Activated T-cell treated with anti-CD3 and anti-CD28 coated beads, Interleukin-2, amount 50 U/mL, for 4 hours (primary cell): ENCODE measurements around the gene MIA. TPM values are rescaled to one million over a fixed set of nuclear protein-coding genes. Genes with fewer than 3 reads are reported as not detected.
A peak's percentile ranks its signal among the peaks of the same experiment; 100 is the strongest.

Source experiments
- ATAC-seq, 2 donors: fragments of 200-7000 bp; cut with Tn5 transposase; one replicate each; pipeline ENCODE4 v1.10.0; 2021
- DNase-seq: peaks from one replicate; pipeline ENCODE4 v3.0.0-alpha.2; 2020
- H3K27me3 Mint-ChIP-seq: one replicate; pipeline ENCODE4 v1.8.0; 2021; ENCODE audit warnings: low read depth, mixed read lengths
- H3K36me3 Mint-ChIP-seq: one replicate; pipeline ENCODE4 v1.8.0; 2022; ENCODE audit warnings: mixed read lengths; ENCODE audit not compliant: insufficient read depth
- H3K4me1 Mint-ChIP-seq: one replicate; pipeline ENCODE4 v1.8.0; 2021; ENCODE audit warnings: low read depth, mixed read lengths
- H3K4me3 Mint-ChIP-seq: one replicate; pipeline ENCODE4 v1.8.0; 2021; ENCODE audit warnings: mild to moderate bottlenecking, moderate library complexity, mixed read lengths
- H3K9me3 Mint-ChIP-seq: one replicate; pipeline ENCODE4 v1.8.0; 2021; ENCODE audit warnings: mixed read lengths
- total RNA-seq, 3 donors: library from RNA; stranded (reverse); gene quantifications; one replicate each; pipeline ENCODE4 v1.2.1, GENCODE V29; 2021

The MIA gene
- total RNA-seq, 3 donors from 2014 or later, result 0.87 TPM; not detected in 2

DNA sequence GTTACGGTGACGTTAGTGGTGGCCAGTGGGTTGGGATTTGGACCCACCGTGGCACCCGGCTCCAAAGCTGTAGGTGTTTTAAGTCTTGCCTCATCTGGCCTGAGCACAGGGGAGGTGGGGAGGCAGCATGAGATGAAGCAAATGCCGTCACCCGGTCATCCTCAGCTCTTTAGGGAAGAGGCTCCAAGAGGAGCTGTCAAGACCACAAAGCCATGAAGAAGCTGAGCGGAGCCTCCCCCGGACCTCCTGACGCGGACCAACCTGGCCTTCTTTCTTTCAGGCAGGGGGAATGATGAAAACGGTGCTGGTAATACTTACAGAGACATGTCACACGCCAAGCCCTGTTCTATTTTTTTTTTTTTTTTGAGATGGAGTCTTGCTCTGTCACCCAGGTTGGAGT, 32.4 kb upstream of the MIA start:
- Mint-ChIP-seq H3K27me3 (no peaks in the 10 kb centered on the region), H3K36me3 (peaks cover 3% of the 10 kb centered on the region), H3K4me3 (no peak overlapping the region), H3K9me3 (no peaks in the 10 kb centered on the region), H3K4me1 (no peaks in the 10 kb centered on the region)
- DNase-seq, result no peak
- ATAC-seq, result no peak

DNA sequence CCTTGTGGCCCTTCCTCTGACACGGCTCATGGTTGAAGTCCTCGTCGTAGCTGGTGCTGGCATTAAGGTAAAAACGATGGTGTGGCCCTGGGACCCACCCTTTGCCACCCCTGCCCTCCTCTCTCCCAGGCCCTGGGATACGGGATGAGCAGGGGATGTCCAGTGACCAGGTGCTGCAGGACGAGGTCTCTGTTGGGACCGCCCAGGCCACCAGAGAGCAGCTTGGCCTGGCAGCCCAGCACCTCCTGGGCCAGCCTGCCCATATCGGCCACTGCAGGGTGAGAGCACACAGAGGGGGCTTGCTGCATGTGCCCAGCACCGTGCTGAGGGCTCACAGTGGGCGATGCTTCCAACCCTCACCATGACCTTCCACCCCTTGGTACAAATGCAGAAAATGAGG, 31.4 kb upstream of the MIA start:
- Mint-ChIP-seq H3K4me1 (no peaks in the 10 kb centered on the region), H3K9me3 (no peaks in the 10 kb centered on the region), H3K36me3 (peaks cover under 1% of the 10 kb centered on the region), H3K27me3 (no peaks in the 10 kb centered on the region), H3K4me3 (no peak overlapping the region)
- DNase-seq, result no peak
- no peak for ATAC-seq

DNA sequence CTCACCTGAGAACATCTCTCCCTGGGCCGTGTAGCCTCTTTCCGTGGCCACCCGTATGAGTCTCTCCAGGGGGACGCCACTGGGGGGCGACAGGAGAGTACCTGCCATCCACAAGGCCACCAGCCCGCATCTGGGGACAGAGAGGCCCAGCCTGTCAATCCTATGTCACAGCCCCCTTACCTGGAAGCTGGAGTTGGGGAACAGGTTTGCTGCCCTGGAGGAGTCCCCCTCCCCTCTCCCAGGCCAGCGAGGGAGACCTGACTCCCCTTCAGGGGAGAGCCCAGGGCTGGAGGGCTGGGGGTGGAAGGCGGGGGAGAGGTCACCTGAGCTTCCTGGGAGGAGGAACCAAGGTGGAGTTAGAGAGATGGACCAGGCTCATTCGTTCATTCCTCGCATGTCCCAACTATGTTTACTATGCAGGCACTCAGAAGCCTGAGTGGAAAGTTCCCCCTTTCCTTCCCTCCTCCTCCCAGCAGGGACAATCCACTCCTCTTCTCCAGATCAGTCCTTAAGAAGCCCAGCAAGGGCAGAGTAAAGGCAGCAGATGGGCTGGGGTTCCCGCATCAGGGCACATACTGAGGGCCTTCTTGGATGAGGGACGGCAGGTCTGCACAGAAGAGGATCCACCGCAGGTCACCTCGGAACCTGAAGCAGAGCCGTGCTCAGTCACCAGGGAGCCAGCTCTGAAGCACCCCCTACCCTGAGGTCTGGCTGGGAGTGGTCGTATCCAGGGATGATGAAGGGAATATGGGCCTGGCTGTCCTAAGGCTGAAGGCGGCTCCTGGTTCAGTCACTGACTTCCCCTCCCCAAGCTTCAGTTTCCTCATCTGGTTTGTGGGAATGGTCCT, 30.5 kb upstream of the MIA start:
- Mint-ChIP-seq H3K27me3 (no peaks in the 10 kb centered on the region), H3K4me1 (peaks cover 8% of the 10 kb centered on the region), H3K4me3 (no peak overlapping the region), H3K36me3 (no peaks in the 10 kb centered on the region), H3K9me3 (no peaks in the 10 kb centered on the region)
- DNase-seq (no peak), ATAC-seq (peak in 1 of 2 donors; percentile 41)

DNA sequence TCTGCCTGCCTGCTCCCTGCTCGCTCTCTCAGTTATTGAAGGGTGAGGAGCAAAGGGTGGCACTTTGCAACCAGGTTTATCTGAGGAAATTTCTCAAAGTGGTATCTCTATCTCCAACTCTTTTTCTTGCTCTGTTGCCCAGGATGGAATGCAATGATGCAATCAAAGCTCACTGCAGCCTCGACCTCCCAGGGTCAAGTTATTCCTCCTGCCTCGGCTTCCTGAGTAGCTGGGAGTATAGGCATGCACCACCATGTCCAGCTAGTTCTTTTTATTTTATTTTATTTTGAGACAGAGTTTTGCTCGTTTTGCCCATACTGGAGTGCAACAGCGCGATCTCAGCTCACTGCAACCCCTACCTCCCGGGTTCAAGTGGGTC, 29.9 kb upstream of the MIA start:
- no peaks in the 10 kb centered on the region for H3K36me3 Mint-ChIP-seq
- ATAC-seq (no peak), DNase-seq (no peak)
- no peaks in the 10 kb centered on the region for H3K27me3 Mint-ChIP-seq
- no peak overlapping the region for H3K4me3 Mint-ChIP-seq
- H3K4me1 Mint-ChIP-seq, result peaks cover 13% of the 10 kb centered on the region
- no peaks in the 10 kb centered on the region for H3K9me3 Mint-ChIP-seq

DNA sequence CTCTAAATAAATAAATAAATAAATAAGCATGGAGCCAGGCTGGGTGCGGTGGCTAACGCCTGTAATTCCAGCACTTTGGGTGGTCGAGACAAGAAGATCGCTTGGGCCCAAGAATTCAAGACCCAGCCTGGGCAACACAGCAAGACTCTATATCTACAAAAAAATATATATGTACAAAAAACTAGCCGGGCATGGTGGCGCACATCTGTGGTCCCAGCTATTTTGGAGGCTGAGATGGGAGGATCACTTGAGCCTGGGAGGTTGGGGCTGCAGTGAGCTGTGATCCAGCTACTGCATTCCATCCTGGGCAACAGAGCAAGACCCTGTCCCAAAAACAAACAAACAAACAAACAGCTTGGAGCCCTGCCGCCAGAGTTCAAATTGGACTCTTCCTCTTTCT, 27.8 kb upstream of the MIA start:
- no peak for DNase-seq
- Mint-ChIP-seq H3K4me3 (no peak overlapping the region), H3K9me3 (no peaks in the 10 kb centered on the region), H3K36me3 (peaks cover 10% of the 10 kb centered on the region), H3K27me3 (no peaks in the 10 kb centered on the region), H3K4me1 (peaks cover 14% of the 10 kb centered on the region)
- no peak for ATAC-seq

DNA sequence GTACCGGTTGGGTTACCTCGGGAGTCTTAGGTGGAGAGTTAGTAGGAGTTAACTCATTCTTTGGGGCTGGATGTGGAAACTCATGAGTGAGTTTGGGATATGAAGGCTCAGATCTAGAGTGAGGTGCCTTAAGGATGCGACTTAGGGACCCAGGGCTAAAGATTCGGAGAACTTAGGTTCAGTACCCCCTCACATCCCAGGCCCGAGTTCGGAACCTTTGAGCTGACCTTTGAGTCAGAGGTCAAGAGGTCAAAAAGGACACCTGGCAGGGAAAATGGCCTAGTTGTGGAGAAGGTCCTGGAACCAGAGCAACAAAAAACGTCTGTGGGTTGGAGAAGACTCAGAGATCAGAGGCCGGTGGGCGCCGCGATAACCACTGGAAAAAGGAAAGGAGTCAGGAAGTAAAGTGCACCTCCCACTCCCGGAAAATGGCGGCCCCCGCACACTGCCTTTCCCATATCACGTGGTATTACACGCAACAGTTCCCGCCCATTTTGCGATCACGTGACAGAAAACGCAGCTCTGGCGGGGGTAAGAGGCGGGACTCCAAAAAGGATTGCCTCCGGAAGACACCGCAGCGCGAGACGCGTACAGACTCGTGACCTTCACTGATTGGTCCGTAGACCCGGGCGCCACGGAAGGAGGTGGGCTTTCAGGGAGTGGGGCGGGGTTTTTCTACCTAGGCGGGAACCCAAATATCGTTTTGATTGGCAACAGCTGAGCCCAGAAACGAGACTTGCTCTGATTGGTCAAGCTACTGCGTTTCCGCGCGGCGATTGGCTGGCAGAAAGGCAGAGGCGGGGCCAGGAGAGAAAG, 25.1 kb upstream of the MIA start, which contains the start of gene ACTMAP:
ACTMAP (minus strand) TSS at position 420 of the 816 bp plus-strand sequence. CDS start 674 bp downstream, outside the sequence.
- no peaks in the 10 kb centered on the region for H3K27me3 Mint-ChIP-seq
- peak within 1 kb of the TSS; percentile 99 for H3K4me3 Mint-ChIP-seq

DNA sequence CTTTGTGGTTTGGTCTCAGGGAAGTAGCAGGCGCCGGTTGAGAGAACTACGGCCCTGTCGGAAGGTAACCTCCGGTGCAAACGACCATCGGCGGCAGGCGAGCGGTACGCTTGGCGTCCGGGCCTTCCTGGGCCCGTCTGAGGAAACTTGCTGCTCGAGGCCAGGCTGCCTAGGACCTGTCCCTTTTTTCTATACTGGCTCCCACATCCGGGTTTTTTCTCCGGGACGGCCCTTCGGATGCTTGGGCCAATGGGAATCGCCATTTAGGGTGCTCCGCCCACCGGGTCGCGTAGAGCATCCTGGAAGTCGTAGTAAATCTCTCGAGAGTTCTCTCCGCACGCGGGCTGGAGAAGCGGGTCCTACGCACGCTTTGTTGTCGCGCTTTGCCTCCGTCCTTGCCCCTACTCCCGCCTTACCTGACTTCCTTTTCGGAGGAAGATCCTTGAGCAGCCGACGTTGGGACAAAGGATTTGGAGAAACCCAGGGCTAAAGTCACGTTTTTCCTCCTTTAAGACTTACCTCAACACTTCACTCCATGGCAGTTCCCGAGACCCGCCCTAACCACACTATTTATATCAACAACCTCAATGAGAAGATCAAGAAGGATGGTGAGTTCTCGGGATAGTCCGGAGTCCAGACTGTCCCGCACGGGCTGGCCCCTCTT, 24.3 kb upstream of the MIA start, which contains the start of gene SNRPA:
SNRPA (plus strand) TSS at position 330 of the 664 bp plus-strand sequence; CDS start at position 536, 206 bp downstream.
- peaks cover 26% of the 10 kb centered on the region for H3K36me3 Mint-ChIP-seq
- no peaks in the 10 kb centered on the region for H3K27me3 Mint-ChIP-seq
- peak; percentile 94 for DNase-seq
- peaks cover 38% of the 10 kb centered on the region for H3K4me1 Mint-ChIP-seq
- peak; percentile 75 for ATAC-seq
- H3K4me3 Mint-ChIP-seq, result peak within 1 kb of the TSS; percentile 99
- no peaks in the 10 kb centered on the region for H3K9me3 Mint-ChIP-seq

More for the DNA sequence above, 25.1 kb upstream of the MIA start, which contains the start of gene ACTMAP:
- peaks cover 21% of the 10 kb centered on the region for H3K36me3 Mint-ChIP-seq
- DNase-seq (peak; percentile 99), ATAC-seq (peak; percentile 87 to 88)
- no peaks in the 10 kb centered on the region for H3K9me3 Mint-ChIP-seq
- peaks cover 31% of the 10 kb centered on the region for H3K4me1 Mint-ChIP-seq

DNA sequence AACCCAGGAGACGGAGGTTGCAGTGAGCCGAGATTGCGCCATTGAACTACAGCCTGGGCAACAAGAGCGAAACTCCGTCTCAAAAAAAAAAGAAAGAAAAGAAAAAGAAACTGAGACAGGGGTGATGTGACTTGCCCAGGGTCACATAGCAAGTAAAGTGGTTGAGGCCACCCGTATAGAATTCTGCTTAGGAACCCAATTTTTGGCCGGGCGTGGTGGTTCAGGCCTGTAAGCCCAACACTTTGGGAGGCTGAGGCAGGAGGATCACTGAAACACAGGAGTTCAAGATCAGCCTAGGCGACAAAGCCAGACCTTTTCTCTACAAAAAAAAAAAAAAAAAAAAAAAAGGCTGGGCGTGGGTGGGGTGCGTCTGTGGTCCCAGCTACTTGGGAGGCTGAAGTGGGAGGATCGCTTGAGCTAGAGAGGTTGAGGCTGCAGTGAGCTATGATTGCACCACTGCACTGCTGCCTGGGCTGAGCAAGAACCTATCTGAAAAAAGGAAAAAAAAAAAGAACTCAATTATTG, 23.0 kb upstream of the MIA start:
- Mint-ChIP-seq H3K36me3 (peaks cover 34% of the 10 kb centered on the region), H3K4me1 (peaks cover 49% of the 10 kb centered on the region), H3K9me3 (no peaks in the 10 kb centered on the region), H3K4me3 (peak overlapping the region; percentile 99), H3K27me3 (no peaks in the 10 kb centered on the region)
- DNase-seq (no peak), ATAC-seq (no peak)

DNA sequence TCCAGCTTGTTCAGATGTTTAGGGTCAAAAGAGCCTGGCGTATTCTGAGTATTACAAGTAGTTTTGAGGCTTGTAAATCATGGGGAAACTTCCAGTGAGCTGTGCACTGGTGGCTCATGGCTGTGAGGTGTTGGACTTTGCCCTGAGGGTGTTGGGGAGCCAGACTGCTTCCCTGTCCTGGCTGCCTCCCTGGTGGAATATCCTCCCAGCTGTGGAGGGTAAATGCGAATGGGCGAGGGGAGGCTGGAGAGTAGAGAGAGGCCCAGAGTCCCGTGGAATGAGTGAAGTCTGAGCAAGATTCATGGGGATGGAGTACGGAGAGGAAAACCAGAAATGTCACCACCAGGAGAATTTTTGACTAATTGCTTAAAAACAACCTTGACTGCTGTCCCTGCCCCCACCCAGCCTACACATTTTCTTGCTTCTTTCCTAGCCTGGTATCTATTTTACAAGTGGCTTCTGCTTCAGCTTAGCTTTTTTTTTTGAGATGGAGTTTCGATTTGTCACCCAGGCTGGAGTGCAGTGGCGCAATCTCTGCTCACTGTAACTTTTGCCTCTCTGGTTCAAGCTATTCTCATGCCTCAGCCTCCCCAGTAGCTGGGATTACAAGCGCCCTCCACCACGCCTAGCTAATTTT, 20.6 kb upstream of the MIA start:
- ATAC-seq (peak; percentile 1), DNase-seq (peak; percentile 32)
- peak overlapping the region; percentile 80 for H3K4me3 Mint-ChIP-seq
- peaks cover 45% of the 10 kb centered on the region for H3K36me3 Mint-ChIP-seq
- no peaks in the 10 kb centered on the region for H3K9me3 Mint-ChIP-seq
- peaks cover 48% of the 10 kb centered on the region for H3K4me1 Mint-ChIP-seq
- H3K27me3 Mint-ChIP-seq, result no peaks in the 10 kb centered on the region

DNA sequence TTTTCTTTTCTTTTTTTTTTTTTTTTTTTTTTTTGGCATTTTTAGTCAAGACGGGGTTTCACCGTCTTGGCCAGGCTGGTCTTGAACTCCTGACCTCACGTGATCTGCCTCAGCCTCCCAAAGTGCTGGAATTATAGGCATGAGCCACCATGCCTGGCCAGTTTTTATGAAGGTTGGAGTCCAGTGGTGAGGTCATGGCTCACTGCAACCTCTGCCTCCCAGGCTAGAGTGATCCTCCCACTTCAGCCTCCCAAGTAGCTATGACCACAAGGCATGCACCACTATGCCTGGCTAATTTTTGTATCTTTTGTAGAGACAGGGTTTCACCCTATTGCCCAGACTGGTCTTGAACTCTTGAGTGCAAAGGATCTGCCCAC, 20.1 kb upstream of the MIA start:
- no peaks in the 10 kb centered on the region for H3K9me3 Mint-ChIP-seq
- H3K4me1 Mint-ChIP-seq, result peaks cover 42% of the 10 kb centered on the region
- peaks cover 49% of the 10 kb centered on the region for H3K36me3 Mint-ChIP-seq

DNA sequence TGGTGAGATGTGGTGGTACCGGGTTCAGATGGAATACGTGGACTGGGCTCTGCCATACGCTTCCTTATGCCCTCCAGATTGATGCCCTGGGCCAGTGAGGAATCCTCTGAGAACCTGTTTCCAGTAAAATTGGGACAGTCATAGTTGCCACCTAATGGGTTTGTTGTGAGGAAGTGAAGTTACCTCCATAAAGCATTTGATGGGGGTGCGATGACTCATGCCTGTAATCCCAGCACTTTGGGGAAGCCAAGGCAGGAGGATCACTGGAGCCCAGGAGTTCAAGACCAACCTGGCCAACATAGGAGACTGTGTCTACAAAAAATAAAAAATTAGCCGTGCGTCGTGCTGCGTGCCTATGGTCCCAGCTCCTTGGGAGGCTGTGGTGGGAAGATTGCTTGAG, 19.5 kb upstream of the MIA start:
- ATAC-seq (no peak), DNase-seq (no peak)
- peaks cover 46% of the 10 kb centered on the region for H3K4me1 Mint-ChIP-seq
- no peaks in the 10 kb centered on the region for H3K27me3 Mint-ChIP-seq
- no peaks in the 10 kb centered on the region for H3K9me3 Mint-ChIP-seq
- H3K4me3 Mint-ChIP-seq, result peak overlapping the region; percentile 66
- H3K36me3 Mint-ChIP-seq, result peaks cover 55% of the 10 kb centered on the region

More for the DNA sequence above, 20.1 kb upstream of the MIA start:
- Mint-ChIP-seq H3K4me3 (peak overlapping the region; percentile 66), H3K27me3 (no peaks in the 10 kb centered on the region)
- ATAC-seq (no peak), DNase-seq (no peak)

DNA sequence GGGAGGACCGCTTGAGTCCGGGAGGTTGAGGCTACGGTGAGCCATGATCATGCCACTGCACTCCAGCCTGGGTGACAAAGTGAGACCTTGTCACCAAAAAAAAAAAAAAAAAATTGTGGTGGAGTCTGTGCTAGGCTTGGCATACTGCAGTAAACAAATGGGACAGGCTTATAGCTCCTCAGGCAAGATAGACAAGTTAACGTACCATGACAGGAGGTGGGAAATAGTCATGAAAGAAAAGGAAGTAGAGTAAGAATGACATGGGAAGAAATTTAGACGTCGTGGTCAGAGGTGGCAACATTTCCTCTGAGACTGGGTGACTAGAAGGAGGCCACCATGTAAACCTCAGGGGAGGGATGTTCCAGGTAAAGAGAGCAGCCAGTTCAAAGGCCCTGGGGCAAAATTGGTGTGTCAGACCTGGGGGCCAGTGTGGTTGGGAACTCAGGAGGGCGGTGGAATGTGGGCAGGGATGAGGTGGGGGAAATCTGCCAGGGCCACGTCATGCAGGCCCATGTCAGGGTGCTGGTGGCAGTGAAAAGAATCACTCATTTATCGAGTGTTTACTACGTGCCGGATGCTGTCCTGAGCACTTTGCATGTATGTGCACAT, 18.7 kb upstream of the MIA start:
- ATAC-seq, result peak; percentile 36 to 49
- DNase-seq, result no peak
- Mint-ChIP-seq H3K27me3 (no peaks in the 10 kb centered on the region), H3K4me3 (peak overlapping the region; percentile 3), H3K36me3 (peaks cover 54% of the 10 kb centered on the region), H3K9me3 (no peaks in the 10 kb centered on the region), H3K4me1 (peaks cover 49% of the 10 kb centered on the region)

DNA sequence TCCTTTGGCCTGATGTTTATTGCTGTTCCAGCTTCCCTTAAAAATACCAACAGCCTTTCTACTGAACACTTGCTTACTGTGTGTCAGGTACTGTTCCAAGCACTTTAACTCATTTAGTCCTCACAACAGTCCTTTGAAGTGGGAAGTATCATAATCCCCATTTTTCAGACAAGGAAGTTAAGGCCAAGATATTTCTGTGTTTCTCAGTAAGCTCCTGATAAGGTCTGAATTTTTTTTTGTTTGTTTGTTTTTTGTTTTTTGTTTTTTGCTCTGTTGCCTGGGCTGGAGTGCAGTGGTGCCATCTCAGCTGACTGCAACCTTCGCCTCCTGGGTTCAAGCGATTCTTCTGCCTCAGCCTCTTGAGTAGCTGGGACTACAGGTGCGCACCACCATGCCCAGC, 16.8 kb upstream of the MIA start:
- H3K27me3 Mint-ChIP-seq, result no peaks in the 10 kb centered on the region
- peaks cover 57% of the 10 kb centered on the region for H3K36me3 Mint-ChIP-seq
- DNase-seq (no peak), ATAC-seq (no peak)
- H3K9me3 Mint-ChIP-seq, result no peaks in the 10 kb centered on the region
- H3K4me3 Mint-ChIP-seq, result no peak overlapping the region
- peaks cover 55% of the 10 kb centered on the region for H3K4me1 Mint-ChIP-seq
